T-cell (primary cell): ENCODE measurements around the gene RALY. TPM values are rescaled to one million over a fixed set of nuclear protein-coding genes. Genes with fewer than 3 reads are reported as not detected.

Experiments
- ATAC-seq, 4 experiments: fragments of 200-7000 bp in 3 of 4; fragments of 150-1000 bp in 1 of 4; cut with Tn5 transposase; replicated peaks in 1 of 4; 1 replicate in 3 of 4; 2 replicates in 1 of 4; pipeline ENCODE4 v1.10.0; 2021; ENCODE audit warnings: moderate library complexity in 3 of 4, mild to moderate bottlenecking in 2 of 4, moderate number of reproducible peaks in 1 of 4
- CTCF ChIA-PET, 2 donors: fragments of 300-600 bp; sonication (Branson Sonifier 250); formaldehyde crosslinking; loops; one replicate each; lab custom pipeline; 2022; ENCODE audit warnings: antibody characterized with exemption in 2 of 2; lab: Charles Lee
- POLR2A ChIA-PET, 2 donors: fragments of 300-600 bp; sonication (Branson Sonifier 250); formaldehyde crosslinking; loops; one replicate each; lab custom pipeline; 2022; ENCODE audit warnings: antibody characterized with exemption in 2 of 2; lab: Charles Lee
- DNase-seq, 35 experiments: peaks; one replicate each; pipeline versions ENCODE4 v3.0.0 to v3.0.0-alpha.2; 2013 to 2023
- H3K27ac ChIP-seq: one replicate; pipeline ENCODE4 v1.5.1; 2013; ENCODE audit warnings: low read length
- H3K27me3 ChIP-seq, 2 experiments: replicated peaks in 1 of 2; 1 replicate in 1 of 2; 2 replicates in 1 of 2; pipeline versions ENCODE4 v1.6.1 to v1.7.0; 2013; ENCODE audit warnings: low read length in 1 of 2, mixed read lengths in 1 of 2; ENCODE audit not compliant: control insufficient read depth in 2 of 2, insufficient read depth in 2 of 2; ENCODE audit errors: extremely low read depth in 1 of 2
- H3K36me3 ChIP-seq, 2 donors: 1 replicate in 1 of 2; 2 replicates in 1 of 2; pipeline versions ENCODE4 v1.6.1 to v1.7.0; 2013; ENCODE audit warnings: low read length in 1 of 2; ENCODE audit not compliant: control insufficient read depth in 2 of 2, insufficient read depth in 1 of 2; ENCODE audit errors: extremely low read depth in 1 of 2
- H3K4me1 ChIP-seq, 2 experiments: 1 replicate in 1 of 2; 2 replicates in 1 of 2; pipeline versions ENCODE4 v1.6.1 to v1.7.0; 2013; ENCODE audit warnings: low read length in 2 of 2, mixed read lengths in 1 of 2; ENCODE audit not compliant: insufficient read depth in 2 of 2, control insufficient read depth in 1 of 2; ENCODE audit errors: extremely low read depth in 1 of 2
- H3K4me3 ChIP-seq, 2 donors: 1 replicate in 1 of 2; 2 replicates in 1 of 2; pipeline versions ENCODE4 v1.5.1 to v1.7.0; 2013; ENCODE audit warnings: mild to moderate bottlenecking in 2 of 2, low read length in 1 of 2, moderate library complexity in 1 of 2; ENCODE audit not compliant: control insufficient read depth in 1 of 2; ENCODE audit errors: extremely low read depth in 1 of 2
- H3K9me3 ChIP-seq: 2 replicates; pipeline ENCODE4 v1.7.0; 2013
- H3K27ac Mint-ChIP-seq, 2 donors: one replicate each; pipeline ENCODE4 v1.8.0; 2020 to 2021; ENCODE audit warnings: mild to moderate bottlenecking in 2 of 2, mixed read lengths in 2 of 2
- H3K27me3 Mint-ChIP-seq, 2 donors: one replicate each; pipeline ENCODE4 v1.8.0; 2021 to 2022; ENCODE audit warnings: mixed read lengths in 2 of 2
- H3K36me3 Mint-ChIP-seq: one replicate; pipeline ENCODE4 v1.8.0; 2021; ENCODE audit warnings: mixed read lengths
- H3K4me1 Mint-ChIP-seq, 3 donors: one replicate each; pipeline ENCODE4 v1.8.0; 2020 to 2022; ENCODE audit warnings: mixed read lengths in 3 of 3, mild to moderate bottlenecking in 1 of 3
- H3K4me3 Mint-ChIP-seq, 3 donors: one replicate each; pipeline ENCODE4 v1.8.0; 2020 to 2022; ENCODE audit warnings: mild to moderate bottlenecking in 3 of 3, mixed read lengths in 3 of 3, moderate library complexity in 3 of 3
- H3K9me3 Mint-ChIP-seq, 3 donors: one replicate each; pipeline ENCODE4 v1.8.0; 2020 to 2022; ENCODE audit warnings: mixed read lengths in 3 of 3
- WGBS: methylation state at CpG from one replicate; pipeline ENCODE4 v1.1.5; 2013; ENCODE audit warnings: missing lambda C conversion rate; ENCODE audit not compliant: insufficient coverage; 5-methylcytosine and 5-hydroxymethylcytosine counted together
- total RNA-seq, 35 experiments: library from RNA in 6 of 35; stranded (reverse) in 6 of 35; fragments of 120-200 nt in 1 of 35; gene quantifications; one replicate each; pipeline versions ENCODE4 v1.2.1 to v1.2.4 and lab custom pipeline; 2013 to 2026

The RALY gene
- total RNA-seq, 5 donors from 2014 or later (not counting 1 experiment from before 2014, with no cell fraction given) = 110 to 126 (median 125) TPM

- Mint-ChIP-seq H3K27me3 (no peaks in the 10 kb centered on the region), H3K4me3 (no peak overlapping the region), H3K36me3 (peaks cover 3% of the 10 kb centered on the region), H3K9me3 (no peaks in the 10 kb centered on the region), H3K27ac (peak overlapping the region; percentile 48 to 66), H3K4me1 (peaks cover 51 to 83% (median 76%) of the 10 kb centered on the region in 3 donors)
- CTCF ChIA-PET = interaction anchor here in 1 of 2 donors (0.5 kb wide), 1 partner anchor 51 kb away, joined by 3 read pairs; no protein-coding TSS in a partner anchor
- Histone ChIP-seq H3K4me3 (no peak overlapping the region), H3K9me3 (no peaks in the 10 kb centered on the region), H3K27ac (no peak overlapping the region), H3K4me1 (peaks cover 10 to 18% of the 10 kb centered on the region in 2 experiments), H3K27me3 (no peaks in the 10 kb centered on the region), H3K36me3 (peaks cover 0 to 21% of the 10 kb centered on the region in 2 donors)
- POLR2A ChIA-PET = interaction anchor here in 1 of 2 donors (0.6 kb wide), 1 partner anchor 18 kb away, joined by 4 read pairs; no protein-coding TSS in a partner anchor
- ATAC-seq (no peak), DNase-seq (no peak)
- 100% methylated on average over 1 of the region's 5 CpGs for WGBS
Observed at GRCh38 chr20:34062570-34063482, 69.1 kb downstream of the RALY start.

- DNase-seq = no peak
- no peak for ATAC-seq
- Histone ChIP-seq H3K4me3 (no peak overlapping the region), H3K27me3 (no peaks in the 10 kb centered on the region), H3K27ac (no peak overlapping the region), H3K9me3 (no peaks in the 10 kb centered on the region), H3K4me1 (peaks cover 0 to 10% of the 10 kb centered on the region in 2 experiments), H3K36me3 (peaks cover 0 to 21% of the 10 kb centered on the region in 2 donors)
- no peaks in the 10 kb centered on the region for H3K27me3 Mint-ChIP-seq
- H3K4me1 Mint-ChIP-seq = peaks cover 48 to 83% (median 76%) of the 10 kb centered on the region in 3 donors
- H3K36me3 Mint-ChIP-seq = peaks cover 3% of the 10 kb centered on the region
- ChIA-PET POLR2A (no interaction called here), CTCF (no interaction called here)
- peak overlapping the region; percentile 70 to 71 for H3K27ac Mint-ChIP-seq
- H3K4me3 Mint-ChIP-seq = no peak overlapping the region
- no peaks in the 10 kb centered on the region for H3K9me3 Mint-ChIP-seq
- no CpG with 5 or more reads among the region's 3 CpGs for WGBS
Observed at GRCh38 chr20:34064286-34064685, 70.6 kb downstream of the RALY start.

GRCh38 chr20:34065260-34065659, 71.5 kb downstream of the RALY start:
- no peak for ATAC-seq
- ChIA-PET CTCF (interaction anchor here in 1 of 2 donors (0.7 kb wide), 1 partner anchor 39 kb away, joined by 5 read pairs; no protein-coding TSS in a partner anchor), POLR2A (no interaction called here)
- no peaks in the 10 kb centered on the region for H3K36me3 Mint-ChIP-seq
- Histone ChIP-seq H3K27ac (no peak overlapping the region), H3K36me3 (peaks cover 0 to 18% of the 10 kb centered on the region in 2 donors), H3K4me1 (peaks cover 0 to 11% of the 10 kb centered on the region in 2 experiments), H3K27me3 (no peaks in the 10 kb centered on the region), H3K4me3 (no peak overlapping the region), H3K9me3 (no peaks in the 10 kb centered on the region)
- no peaks in the 10 kb centered on the region for H3K27me3 Mint-ChIP-seq
- H3K4me1 Mint-ChIP-seq = peaks cover 48 to 82% (median 74%) of the 10 kb centered on the region in 3 donors
- no peak overlapping the region for H3K4me3 Mint-ChIP-seq
- 100% methylated on average over 2 of the region's 2 CpGs for WGBS
- no peak for DNase-seq
- H3K27ac Mint-ChIP-seq = peak overlapping the region in 1 of 2 donors; percentile 68
- no peaks in the 10 kb centered on the region for H3K9me3 Mint-ChIP-seq

- Histone ChIP-seq H3K4me3 (no peak overlapping the region), H3K27ac (no peak overlapping the region), H3K9me3 (no peaks in the 10 kb centered on the region), H3K36me3 (peaks cover 0 to 14% of the 10 kb centered on the region in 2 donors), H3K4me1 (peaks cover 0 to 11% of the 10 kb centered on the region in 2 experiments), H3K27me3 (no peaks in the 10 kb centered on the region)
- Mint-ChIP-seq H3K27ac (peak overlapping the region in 1 of 2 donors; percentile 42), H3K4me3 (no peak overlapping the region), H3K9me3 (no peaks in the 10 kb centered on the region), H3K4me1 (peaks cover 41 to 71% (median 66%) of the 10 kb centered on the region in 3 donors), H3K36me3 (no peaks in the 10 kb centered on the region), H3K27me3 (no peaks in the 10 kb centered on the region)
- POLR2A ChIA-PET = no interaction called here
- ATAC-seq = no peak
- no peak for DNase-seq
- CTCF ChIA-PET = no interaction called here
- 100% methylated on average over 1 of the region's 3 CpGs for WGBS
Observed at GRCh38 chr20:34066476-34067090, 72.9 kb downstream of the RALY start.

- no peaks in the 10 kb centered on the region for H3K27me3 Mint-ChIP-seq
- H3K4me1 Mint-ChIP-seq = peaks cover 31 to 60% (median 53%) of the 10 kb centered on the region in 3 donors
- DNase-seq (no peak), ATAC-seq (no peak)
- Histone ChIP-seq H3K4me1 (peaks cover 0 to 11% of the 10 kb centered on the region in 2 experiments), H3K4me3 (no peak overlapping the region), H3K36me3 (peaks cover 4 to 23% of the 10 kb centered on the region in 2 donors), H3K27me3 (no peaks in the 10 kb centered on the region), H3K27ac (peak overlapping the region; percentile 0), H3K9me3 (no peaks in the 10 kb centered on the region)
- H3K4me3 Mint-ChIP-seq = no peak overlapping the region
- H3K9me3 Mint-ChIP-seq = no peaks in the 10 kb centered on the region
- POLR2A ChIA-PET = no interaction called here
- WGBS = 100% methylated on average over 1 of the region's 1 CpG
- peak overlapping the region; percentile 42 to 85 for H3K27ac Mint-ChIP-seq
- CTCF ChIA-PET = interaction anchor here (0.6 to 2.4 kb wide), 4 partner anchors 44 to 154 kb away, joined by 3 to 8 read pairs (median 3); partner anchors contain the start of gene EIF2S2 (in 1 of the 2)
- peaks cover 5% of the 10 kb centered on the region for H3K36me3 Mint-ChIP-seq
Observed at GRCh38 chr20:34068001-34068400, 74.3 kb downstream of the RALY start.
